Thoracic aorta (tissue), 2 donors: ENCODE results near the gene COL7A1. TPM values are rescaled to one million over a fixed set of nuclear protein-coding genes. Genes with fewer than 3 reads are reported as not detected.

Source experiments
- ATAC-seq: fragments of 150-250 bp; one replicate; pipeline ENCODE4 v1.8.0; 2017; ENCODE audit warnings: low read depth; ENCODE audit not compliant: insufficient number of reproducible peaks, low FRiP score
- DNase-seq: peaks from one replicate; pipeline ENCODE4 v3.0.0-alpha.2; 2020; ENCODE audit warnings: low spot score
- H3K27ac ChIP-seq, 2 donors: fragments of 200-600 bp; sonication (generic); 1 replicate in 1 of 2; 2 replicates in 1 of 2; pipeline ENCODE4 v1.5.1; 2016; ENCODE audit warnings: mild to moderate bottlenecking in 2 of 2, moderate library complexity in 2 of 2
- H3K27me3 ChIP-seq: fragments of 200-600 bp; sonication (generic); replicated peaks from 2 replicates; pipeline ENCODE4 v1.6.0; 2016; ENCODE audit warnings: mild to moderate bottlenecking; ENCODE audit not compliant: insufficient read depth
- H3K36me3 ChIP-seq: fragments of 200-600 bp; sonication (generic); one replicate; pipeline ENCODE4 v1.5.1; 2016
- H3K4me1 ChIP-seq, 2 donors: fragments of 200-600 bp; sonication (generic); 1 replicate in 1 of 2; 2 replicates in 1 of 2; pipeline versions ENCODE4 v1.5.1 to v1.6.0; 2016; ENCODE audit warnings: low read depth in 2 of 2, mild to moderate bottlenecking in 1 of 2; ENCODE audit not compliant: control insufficient read depth in 1 of 2
- H3K4me3 ChIP-seq: fragments of 200-600 bp; sonication (generic); 2 replicates; pipeline ENCODE4 v1.5.1; 2016; ENCODE audit warnings: mild to moderate bottlenecking
- H3K9me3 ChIP-seq: fragments of 200-600 bp; sonication (generic); 2 replicates; pipeline ENCODE4 v1.5.1; 2016
- CTCF ChIP-seq: fragments of 200-600 bp; sonication (generic); IDR thresholded peaks from one replicate; pipeline ENCODE4 v1.5.1; 2019; ENCODE audit warnings: antibody characterized with exemption
- total RNA-seq, 2 donors: library from RNA; depleted of rRNA; stranded (reverse); fragments of >200 nt; gene quantifications; one replicate each; pipeline versions ENCODE4 v1.1.0 to v1.2.3, GENCODE V29; 2016

Gene COL7A1
- total RNA-seq, 2 donors from 2014 or later = 16.4 to 26.7 TPM

GRCh38 chr3:48518069-48518468 lies 77.1 kb downstream of the COL7A1 start:
- no peaks in the 10 kb centered on the region for H3K9me3 ChIP-seq
- ATAC-seq (no peak), DNase-seq (no peak)
- H3K36me3 ChIP-seq = no peaks in the 10 kb centered on the region
- no peaks in the 10 kb centered on the region for H3K27me3 ChIP-seq
- H3K27ac ChIP-seq = no peak overlapping the region
- no peak overlapping the region for H3K4me3 ChIP-seq
- H3K4me1 ChIP-seq = no peaks in the 10 kb centered on the region
- no peak for TF ChIP-seq CTCF

GRCh38 chr3:48516571-48516970 lies 78.6 kb downstream of the COL7A1 start:
- no peak for DNase-seq
- no peak for TF ChIP-seq CTCF
- H3K27ac ChIP-seq = no peak overlapping the region
- H3K9me3 ChIP-seq = no peaks in the 10 kb centered on the region
- no peak for ATAC-seq
- no peaks in the 10 kb centered on the region for H3K36me3 ChIP-seq
- no peaks in the 10 kb centered on the region for H3K27me3 ChIP-seq
- H3K4me1 ChIP-seq = no peaks in the 10 kb centered on the region
- H3K4me3 ChIP-seq = no peak overlapping the region

DNA sequence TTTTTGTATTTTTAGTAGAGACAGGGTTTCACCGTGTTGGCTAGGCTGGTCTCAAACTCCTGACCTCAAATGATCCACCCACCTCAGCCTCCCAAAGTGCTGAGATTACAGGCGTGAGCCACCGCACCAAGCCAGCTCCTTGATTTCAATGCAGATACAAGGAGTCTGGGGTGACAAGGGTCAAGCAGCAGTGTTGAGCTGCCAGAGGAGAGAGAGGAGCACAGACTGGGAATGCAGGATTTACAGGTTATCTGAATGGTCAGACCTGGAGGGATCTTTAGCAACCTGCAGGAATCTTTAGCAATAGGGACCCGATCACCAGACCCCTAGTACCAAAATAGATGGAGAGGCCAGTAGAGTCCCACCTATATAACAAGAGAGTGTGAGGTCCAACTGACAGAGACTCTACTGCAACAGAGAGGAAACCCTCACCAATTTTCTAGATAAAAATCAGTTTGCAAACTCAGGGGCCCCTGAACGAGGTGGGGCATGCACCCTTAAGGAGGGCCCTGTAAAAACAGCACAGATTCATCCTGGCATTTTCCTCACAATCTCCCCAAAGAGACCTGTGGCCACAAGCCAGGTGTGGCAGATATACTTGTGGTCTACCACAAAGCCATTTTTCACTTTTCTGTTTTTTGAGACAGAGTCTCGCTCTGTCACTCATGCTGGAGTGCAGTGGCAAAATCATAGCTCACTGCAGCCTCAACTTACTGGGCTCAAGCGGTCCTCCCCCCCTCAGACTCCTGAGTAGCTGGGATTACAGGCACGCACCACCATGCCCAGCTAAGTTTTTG lies 80.5 kb downstream of the COL7A1 start:
- H3K9me3 ChIP-seq = no peaks in the 10 kb centered on the region
- DNase-seq = no peak
- H3K4me3 ChIP-seq = no peak overlapping the region
- no peaks in the 10 kb centered on the region for H3K36me3 ChIP-seq
- H3K27me3 ChIP-seq = no peaks in the 10 kb centered on the region
- no peaks in the 10 kb centered on the region for H3K4me1 ChIP-seq
- no peak overlapping the region for H3K27ac ChIP-seq
- TF ChIP-seq CTCF = no peak
- ATAC-seq = no peak

Other genes starting within 250 kb of the COL7A1 start
- gene FBXW12, start 223.1 kb downstream of the COL7A1 start, total RNA-seq = not detected
- 100 to 1,000 TPM; 177 to 210 TPM for gene PLXNB1, start 165.2 kb downstream of the COL7A1 start, total RNA-seq
- 10 to 100 TPM in 1 of 2 donors, 1 to 10 TPM in 1; 5.9 to 15.2 TPM for gene CCDC51, start 155.2 kb downstream of the COL7A1 start, total RNA-seq
- gene TMA7, start 155.1 kb downstream of the COL7A1 start, total RNA-seq = 100 to 1,000 TPM; 112 to 164 TPM
- 1 to 10 TPM; 4.0 to 8.3 TPM for gene ATRIP, start 148.6 kb downstream of the COL7A1 start, total RNA-seq
- 100 to 1,000 TPM; 151 to 159 TPM for gene SHISA5, start 91.2 kb downstream of the COL7A1 start, total RNA-seq
- gene PFKFB4, start 38.5 kb downstream of the COL7A1 start, total RNA-seq = 1 to 10 TPM; 3.7 to 8.5 TPM
- 1 to 10 TPM in 1 of 2 donors, not detected in 1; 3.0 TPM for gene UCN2, start 31.5 kb downstream of the COL7A1 start, total RNA-seq
- gene UQCRC1, start 14.3 kb upstream of the COL7A1 start, total RNA-seq = 100 to 1,000 TPM; 226 to 234 TPM
- gene TMEM89, start 26.4 kb upstream of the COL7A1 start, total RNA-seq = 1 to 10 TPM in 1 of 2 donors, not detected in 1; 8.0 TPM
- gene SLC26A6, start 40.1 kb upstream of the COL7A1 start, total RNA-seq = 100 to 1,000 TPM in 1 of 2 donors, 10 to 100 TPM in 1; 93.9 to 102 TPM
- 1 to 10 TPM; 1.3 to 3.0 TPM for gene CELSR3, start 67.6 kb upstream of the COL7A1 start, total RNA-seq
- 100 to 1,000 TPM in 1 of 2 donors, 10 to 100 TPM in 1; 59.6 to 101 TPM for gene NCKIPSD, start 90.6 kb upstream of the COL7A1 start, total RNA-seq
- 10 to 100 TPM; 38.3 to 90.7 TPM for gene IP6K2, start 121.9 kb upstream of the COL7A1 start, total RNA-seq